Common myeloid progenitor, CD34-positive (primary cell): Measurements from ENCODE around the gene SORL1-AS1.
A peak's percentile ranks its signal among the peaks of the same experiment; 100 is the strongest.

Source experiments
- CTCF ChIA-PET: fragments of 350-600 bp; sonication (Branson Sonifier 250); formaldehyde crosslinking; loops from one replicate; lab custom pipeline; 2021; ENCODE audit warnings: antibody characterized with exemption; lab: Charles Lee
- POLR2A ChIA-PET: fragments of 350-600 bp; sonication (Branson Sonifier 250); formaldehyde crosslinking; loops from one replicate; lab custom pipeline; 2021; ENCODE audit warnings: antibody characterized with exemption; lab: Charles Lee
- DNase-seq, 3 donors: peaks; one replicate each; pipeline versions ENCODE4 v3.0.0 to v3.0.0-alpha.2; 2013
- H3K27ac ChIP-seq, 2 experiments: 1 replicate in 1 of 2; 2 replicates in 1 of 2; pipeline ENCODE4 v1.7.0; 2013; ENCODE audit warnings: inconsistent platforms in 2 of 2, low read length in 2 of 2, mild to moderate bottlenecking in 2 of 2, low read depth in 1 of 2, moderate library complexity in 1 of 2; ENCODE audit not compliant: severe bottlenecking in 2 of 2, insufficient read depth in 1 of 2, poor library complexity in 1 of 2
- H3K27me3 ChIP-seq, 5 experiments: replicated peaks in 2 of 5; 1 replicate in 3 of 5; 2 replicates in 2 of 5; pipeline versions ENCODE4 v1.6.1 to v1.7.0; 2013; ENCODE audit warnings: low read length in 4 of 5, mild to moderate bottlenecking in 2 of 5, moderate library complexity in 2 of 5, inconsistent platforms in 1 of 5; ENCODE audit not compliant: insufficient read depth in 5 of 5, control insufficient read depth in 4 of 5
- H3K36me3 ChIP-seq, 4 experiments: 1 replicate in 2 of 4; 2 replicates in 2 of 4; pipeline versions ENCODE4 v1.6.1 to v1.7.0; 2013; ENCODE audit warnings: low read length in 3 of 4, control low read depth in 1 of 4, mild to moderate bottlenecking in 1 of 4; ENCODE audit not compliant: control insufficient read depth in 4 of 4, insufficient read depth in 4 of 4
- H3K4me1 ChIP-seq, 4 experiments: 1 replicate in 3 of 4; 2 replicates in 1 of 4; pipeline versions ENCODE4 v1.6.1 to v1.7.1; 2013; ENCODE audit warnings: low read length in 3 of 4, mild to moderate bottlenecking in 3 of 4, control low read depth in 1 of 4, inconsistent platforms in 1 of 4, moderate library complexity in 1 of 4; ENCODE audit not compliant: control insufficient read depth in 4 of 4, insufficient read depth in 4 of 4; ENCODE audit errors: control extremely low read depth in 1 of 4
- H3K4me3 ChIP-seq, 7 experiments: 1 replicate in 4 of 7; 2 replicates in 3 of 7; pipeline versions ENCODE4 v1.5.1 to v1.7.0; 2013; ENCODE audit warnings: mild to moderate bottlenecking in 7 of 7, low read length in 6 of 7, moderate library complexity in 6 of 7, inconsistent platforms in 2 of 7, low read depth in 2 of 7, control low read depth in 1 of 7; ENCODE audit not compliant: insufficient read depth in 4 of 7, control insufficient read depth in 1 of 7; ENCODE audit errors: extremely low read depth in 1 of 7
- H3K9me3 ChIP-seq, 5 experiments: 1 replicate in 4 of 5; 2 replicates in 1 of 5; pipeline versions ENCODE4 v1.6.1 to v1.7.1; 2013; ENCODE audit warnings: low read length in 4 of 5, mild to moderate bottlenecking in 2 of 5, inconsistent platforms in 1 of 5, low read depth in 1 of 5, moderate library complexity in 1 of 5; ENCODE audit not compliant: control insufficient read depth in 4 of 5, insufficient read depth in 2 of 5; ENCODE audit errors: control extremely low read depth in 1 of 5
- WGBS: methylation state at CpG from one replicate; pipeline ENCODE4 v1.1.5; 2013; ENCODE audit not compliant: insufficient coverage; 5-methylcytosine and 5-hydroxymethylcytosine counted together

The SORL1-AS1 gene

DNA sequence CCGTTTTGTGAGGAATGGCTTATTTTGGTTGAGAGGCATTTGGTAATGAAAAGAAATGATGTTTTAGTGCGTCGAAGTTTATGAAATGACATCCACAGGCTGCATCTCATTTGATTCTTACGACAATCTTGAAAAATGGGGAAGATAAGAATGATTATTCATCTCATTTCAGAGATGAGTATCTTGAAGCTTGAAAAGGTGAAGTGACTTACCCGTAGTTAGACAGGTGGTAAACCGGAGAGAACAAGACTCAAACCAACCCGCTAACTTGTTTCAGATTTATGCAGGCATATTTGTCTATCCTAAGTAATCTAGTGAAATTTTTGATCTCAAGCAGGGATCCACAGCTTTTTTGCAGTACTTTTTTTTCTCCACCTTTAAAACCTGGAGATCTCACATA, 9.1 kb upstream of the SORL1-AS1 start:
- peaks cover 13 to 51% (median 38%) of the 10 kb centered on the region in 4 experiments for H3K4me1 ChIP-seq
- DNase-seq = no peak
- CTCF ChIA-PET = interaction anchor here (0.9 to 3.4 kb wide), 5 partner anchors 15 to 44 kb away, joined by 3 to 15 read pairs (median 3); no protein-coding TSS in a partner anchor
- H3K9me3 ChIP-seq = no peaks in the 10 kb centered on the region
- WGBS = 100% methylated on average over 2 of the region's 7 CpGs
- peaks cover 2 to 11% (median 7%) of the 10 kb centered on the region in 4 experiments for H3K36me3 ChIP-seq
- no peak overlapping the region for H3K27ac ChIP-seq
- H3K4me3 ChIP-seq = no peak overlapping the region
- no peaks in the 10 kb centered on the region for H3K27me3 ChIP-seq
- POLR2A ChIA-PET = no interaction called here

DNA sequence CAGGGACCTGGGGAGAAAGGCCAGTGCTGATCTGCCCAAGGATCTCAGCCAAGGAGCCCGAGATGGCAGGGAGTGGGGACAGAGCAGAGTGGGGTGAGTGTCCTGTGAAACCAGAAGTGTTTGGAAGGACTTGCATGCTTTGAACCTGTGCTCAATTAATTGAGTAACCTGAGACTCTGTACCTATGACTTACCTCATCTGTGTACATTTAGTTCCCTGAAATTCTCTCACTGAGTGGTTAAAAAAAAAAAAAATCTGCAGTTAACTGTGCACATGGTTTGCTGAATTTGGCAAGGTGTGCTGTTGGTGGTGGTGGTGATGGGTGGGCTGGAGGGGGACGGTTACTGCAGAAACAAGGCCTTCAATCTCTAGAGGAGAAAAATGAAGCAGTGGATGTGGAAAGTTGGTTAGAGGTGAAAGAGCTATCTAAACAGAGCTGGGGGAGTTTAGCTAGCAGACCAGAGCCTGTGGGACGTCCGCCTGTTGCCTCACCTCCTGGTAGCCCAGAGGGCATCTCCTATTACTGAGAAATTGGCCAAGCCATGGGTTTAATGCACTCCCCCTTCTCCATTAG, 8.3 kb upstream of the SORL1-AS1 start:
- 93% methylated on average over 4 of the region's 4 CpGs for WGBS
- Histone ChIP-seq H3K27ac (no peak overlapping the region), H3K4me3 (no peak overlapping the region), H3K4me1 (peaks cover 13 to 49% (median 34%) of the 10 kb centered on the region in 4 experiments), H3K27me3 (no peaks in the 10 kb centered on the region), H3K36me3 (peaks cover 5 to 13% (median 7%) of the 10 kb centered on the region in 4 experiments), H3K9me3 (no peaks in the 10 kb centered on the region)
- ChIA-PET CTCF (interaction anchor here (1.1 to 1.8 kb wide), 3 partner anchors 24 to 145 kb away, joined by 3 to 5 read pairs (median 4); no protein-coding TSS in a partner anchor), POLR2A (no interaction called here)
- no peak for DNase-seq

- CTCF ChIA-PET = interaction anchor here (1.1 to 1.5 kb wide), 3 partner anchors 9 to 144 kb away, joined by 3 to 5 read pairs (median 4); no protein-coding TSS in a partner anchor
- POLR2A ChIA-PET = no interaction called here
- Histone ChIP-seq H3K27ac (no peak overlapping the region), H3K36me3 (peaks cover 5 to 13% (median 9%) of the 10 kb centered on the region in 4 experiments), H3K27me3 (no peaks in the 10 kb centered on the region), H3K4me3 (no peak overlapping the region), H3K4me1 (peaks cover 18 to 46% (median 33%) of the 10 kb centered on the region in 4 experiments), H3K9me3 (no peaks in the 10 kb centered on the region)
- 99% methylated on average over 6 of the region's 7 CpGs for WGBS
- no peak for DNase-seq
These were observed 6.7 kb upstream of the SORL1-AS1 start for GRCh38 chr11:121459413-121460017.

DNA sequence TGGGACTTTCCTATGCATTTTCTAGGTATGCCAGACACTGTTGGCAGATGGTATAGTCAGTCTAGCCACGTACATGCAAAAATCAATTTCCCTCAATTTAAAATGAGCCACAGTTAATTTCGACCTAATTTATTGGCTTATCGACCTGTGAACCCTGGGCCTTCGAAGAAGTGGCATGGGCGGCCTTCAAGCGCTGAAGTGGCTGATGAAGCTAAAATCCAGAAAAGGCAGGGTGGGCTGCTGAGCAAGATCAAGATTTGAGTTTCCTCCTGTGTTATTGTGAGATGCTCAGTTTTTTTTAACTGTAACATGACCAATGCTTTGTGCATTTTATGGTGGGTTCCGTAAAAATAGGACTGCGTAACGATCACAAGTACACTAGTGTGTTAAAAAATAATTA, 5.8 kb upstream of the SORL1-AS1 start:
- CTCF ChIA-PET = interaction anchor here (0.7 to 1.0 kb wide), 3 partner anchors 9 to 96 kb away, joined by 3 read pairs; no protein-coding TSS in a partner anchor
- Histone ChIP-seq H3K27me3 (no peaks in the 10 kb centered on the region), H3K27ac (no peak overlapping the region), H3K4me1 (peaks cover 17 to 46% (median 33%) of the 10 kb centered on the region in 4 experiments), H3K9me3 (no peaks in the 10 kb centered on the region), H3K36me3 (peaks cover 5 to 13% (median 9%) of the 10 kb centered on the region in 4 experiments), H3K4me3 (no peak overlapping the region)
- 100% methylated on average over 5 of the region's 9 CpGs for WGBS
- no peak for DNase-seq
- POLR2A ChIA-PET = no interaction called here

DNA sequence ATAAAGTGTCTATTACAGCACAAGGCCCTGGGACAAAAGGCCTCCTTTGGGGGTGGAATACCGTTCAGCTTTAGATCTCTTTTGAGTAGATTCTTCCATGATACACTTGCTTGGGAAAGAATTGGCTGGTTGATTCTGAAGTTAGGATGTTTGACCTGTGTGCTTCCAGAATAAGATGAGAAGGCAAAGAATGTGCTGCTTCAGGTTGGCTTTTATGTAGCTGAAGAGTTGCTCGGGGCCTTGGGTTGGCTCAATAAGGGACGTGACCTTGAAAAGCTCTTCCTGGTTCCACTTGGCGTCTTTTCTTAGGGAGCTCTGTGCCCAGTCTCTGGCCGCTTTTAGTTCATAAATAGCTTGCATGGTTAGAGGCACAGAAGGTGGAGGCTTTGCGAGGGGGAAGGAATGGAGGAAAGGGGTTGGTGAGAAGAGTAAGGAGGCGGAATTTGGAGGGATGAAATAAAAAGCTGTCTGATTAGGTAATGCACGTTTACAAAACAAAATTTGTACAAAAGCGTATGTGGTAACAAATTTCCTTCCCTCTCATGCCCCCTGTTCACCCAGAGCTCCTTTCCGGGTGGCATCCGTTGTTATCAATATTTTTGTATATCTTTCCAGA, 4.2 kb upstream of the SORL1-AS1 start:
- H3K27ac ChIP-seq = no peak overlapping the region
- DNase-seq = no peak
- WGBS = 86% methylated on average over 7 of the region's 11 CpGs
- H3K36me3 ChIP-seq = peaks cover 5 to 13% (median 9%) of the 10 kb centered on the region in 4 experiments
- ChIA-PET CTCF (interaction anchor here (1.1 to 1.9 kb wide), 8 partner anchors 8 to 132 kb away, joined by 3 to 8 read pairs (median 4); no protein-coding TSS in a partner anchor), POLR2A (no interaction called here)
- H3K4me1 ChIP-seq = peaks cover 22 to 45% (median 41%) of the 10 kb centered on the region in 4 experiments
- H3K27me3 ChIP-seq = no peaks in the 10 kb centered on the region
- H3K9me3 ChIP-seq = no peaks in the 10 kb centered on the region
- peak overlapping the region in 1 of 7 experiments; percentile 47 for H3K4me3 ChIP-seq

- H3K9me3 ChIP-seq = no peaks in the 10 kb centered on the region
- no peaks in the 10 kb centered on the region for H3K27me3 ChIP-seq
- CTCF ChIA-PET = interaction anchor here (0.7 to 1.9 kb wide), 8 partner anchors 9 to 162 kb away, joined by 3 to 8 read pairs (median 4); no protein-coding TSS in a partner anchor
- peak overlapping the region in 1 of 7 experiments; percentile 47 for H3K4me3 ChIP-seq
- WGBS = 100% methylated on average over 2 of the region's 2 CpGs
- POLR2A ChIA-PET = no interaction called here
- no peak for DNase-seq
- H3K36me3 ChIP-seq = peaks cover 5 to 13% (median 9%) of the 10 kb centered on the region in 4 experiments
- H3K27ac ChIP-seq = no peak overlapping the region
- H3K4me1 ChIP-seq = peaks cover 27 to 51% (median 46%) of the 10 kb centered on the region in 4 experiments
These were observed 3.4 kb upstream of the SORL1-AS1 start for GRCh38 chr11:121456151-121456550.
